HEK293 (cell line): Measurements from ENCODE around the gene BBIP1.

ENCODE experiments used
- CTCF ChIA-PET: fragments of 350-600 bp; formaldehyde crosslinking; extraction: SDS; loops from one replicate; lab custom pipeline; 2021; ENCODE audit warnings: antibody characterized with exemption; lab: Yijun Ruan, JAX
- POLR2A ChIA-PET: fragments of 300-600 bp; formaldehyde crosslinking; extraction: SDS; loops from one replicate; lab custom pipeline; 2020; ENCODE audit warnings: antibody characterized with exemption, inconsistent platforms; lab: Yijun Ruan, JAX
- H3K27ac ChIP-seq: fragments of 200-500 bp; sonication (Bioruptor generic); 2 replicates; pipeline ENCODE4 v1.5.1; 2014; ENCODE audit warnings: low read depth, low read length, control low read depth, inconsistent platforms; ENCODE audit errors: extremely low read depth
- H3K36me3 ChIP-seq, 2 experiments: fragments of 200-500 bp in 1 of 2; sonication (Bioruptor generic) in 1 of 2; 1 replicate in 1 of 2; 2 replicates in 1 of 2; pipeline ENCODE4 v1.5.1; 2014 to 2017; ENCODE audit warnings: inconsistent platforms in 2 of 2, low read length in 2 of 2; ENCODE audit not compliant: control insufficient read depth in 2 of 2, insufficient read depth in 1 of 2
- H3K4me1 ChIP-seq: fragments of 200-500 bp; sonication (Bioruptor generic); 2 replicates; pipeline ENCODE4 v1.5.1; 2014; ENCODE audit warnings: mild to moderate bottlenecking, low read length, inconsistent platforms; ENCODE audit not compliant: control insufficient read depth, insufficient read depth
- H3K4me3 ChIP-seq: 2 replicates; pipeline ENCODE4 v1.5.1; 2011; ENCODE audit warnings: low read depth, mild to moderate bottlenecking, control low read depth, low read length, moderate library complexity
- H3K9me3 ChIP-seq: fragments of 200-500 bp; sonication (Bioruptor generic); 2 replicates; pipeline ENCODE4 v1.5.1; 2014; ENCODE audit warnings: low read depth, low read length, inconsistent platforms; ENCODE audit not compliant: control insufficient read depth, insufficient read depth
- AEBP2 ChIP-seq: fragments of 450-650 bp; formaldehyde crosslinking; IDR thresholded peaks from 2 replicates; pipeline ENCODE4 v1.5.1; 2016; ENCODE audit warnings: missing biosample characterization, missing genetic modification characterization, borderline replicate concordance
- ELK4 ChIP-seq: IDR thresholded peaks from 2 replicates; pipeline ENCODE4 v1.6.1; 2011; ENCODE audit warnings: mild to moderate bottlenecking, low read depth, low read length, borderline replicate concordance
- OSR2 ChIP-seq: fragments of 450-650 bp; formaldehyde crosslinking; IDR thresholded peaks from 2 replicates; pipeline ENCODE4 v1.5.1; 2016; ENCODE audit warnings: missing biosample characterization, missing genetic modification characterization
- PRDM10 ChIP-seq: fragments of 450-650 bp; formaldehyde crosslinking; IDR thresholded peaks from 2 replicates; pipeline ENCODE4 v1.5.1; 2016; ENCODE audit warnings: missing biosample characterization, missing genetic modification characterization
- REST ChIP-seq: fragments of 450-650 bp; formaldehyde crosslinking; IDR thresholded peaks from 2 replicates; pipeline ENCODE4 v1.5.1; 2016; ENCODE audit warnings: missing biosample characterization, missing genetic modification characterization
- ZNF580 ChIP-seq: fragments of 450-650 bp; formaldehyde crosslinking; IDR thresholded peaks from 2 replicates; pipeline ENCODE4 v1.5.1; 2016; ENCODE audit warnings: missing biosample characterization, missing genetic modification characterization
- ZNF596 ChIP-seq: fragments of 450-650 bp; IDR thresholded peaks from 2 replicates; pipeline ENCODE4 v1.5.0; 2018; ENCODE audit warnings: missing biosample characterization, mild to moderate bottlenecking, missing genetic modification characterization, moderate library complexity
- ZNF747 ChIP-seq: fragments of 450-650 bp; formaldehyde crosslinking; IDR thresholded peaks from 2 replicates; pipeline ENCODE4 v1.5.1; 2016; ENCODE audit warnings: missing biosample characterization, missing genetic modification characterization
- ZSCAN18 ChIP-seq: fragments of 450-650 bp; formaldehyde crosslinking; IDR thresholded peaks from 2 replicates; pipeline ENCODE4 v1.5.1; 2016; ENCODE audit warnings: missing biosample characterization, missing genetic modification characterization

BBIP1 gene

GRCh38 chr10:110852947-110853346 is 66.0 kb downstream of the BBIP1 start (continued):
- TF ChIP-seq ELK4, result no peak
- TF ChIP-seq ZNF580 (tag by site-specific recombination), result no peak
- no peak for TF ChIP-seq OSR2 (tag by site-specific recombination)
- TF ChIP-seq, all 188 proteins: peak for 0

GRCh38 chr10:110852255-110852896 is 66.6 kb downstream of the BBIP1 start:
- Histone ChIP-seq H3K36me3 (no peaks in the 10 kb centered on the region), H3K4me1 (peaks cover 3% of the 10 kb centered on the region), H3K9me3 (no peaks in the 10 kb centered on the region), H3K4me3 (no peak overlapping the region), H3K27ac (no peak overlapping the region)
- TF ChIP-seq ZSCAN18, result no peak
- peak; percentile 45; the same call in 1 of the 2 replicates for TF ChIP-seq REST (tag by site-specific recombination)
- ChIA-PET CTCF (interaction anchor here (0.8 to 0.9 kb wide), 2 partner anchors 12 to 41 kb away, joined by 3 to 4 read pairs; no protein-coding TSS in a partner anchor), POLR2A (interaction anchor here (1.1 kb wide), 1 partner anchor 19 kb away, joined by 3 read pairs; the partner anchor contains the start of gene PDCD4)

GRCh38 chr10:110851020-110851612 is 67.9 kb downstream of the BBIP1 start:
- no peaks in the 10 kb centered on the region for H3K9me3 ChIP-seq
- H3K27ac ChIP-seq, result no peak overlapping the region
- CTCF ChIA-PET, result interaction anchor here (0.8 kb wide), 1 partner anchor 11 kb away, joined by 3 read pairs; no protein-coding TSS in a partner anchor
- no peak overlapping the region for H3K4me3 ChIP-seq
- no peaks in the 10 kb centered on the region for H3K36me3 ChIP-seq
- no peaks in the 10 kb centered on the region for H3K4me1 ChIP-seq
- POLR2A ChIA-PET, result no interaction called here
- TF ChIP-seq PRDM10 (tag by site-specific recombination) (no peak), ZNF747 (tag by site-specific recombination) (no peak), AEBP2 (tag by site-specific recombination) (no peak), ZSCAN18 (no peak), ZNF596 (tag by site-specific recombination) (0 out of 2 replicates have a peak, but pooled peaks have one; percentile 16)
